Aorta (tissue), 5 donors: ENCODE results near the gene EIF2B5. TPM values are rescaled to one million over a fixed set of nuclear protein-coding genes. Genes with fewer than 3 reads are reported as not detected.
"Not testable (repeated sequence)": the region's sequence is repeated elsewhere in the genome, so short reads cannot be mapped to it uniquely, and the experiment has no call there.

Experiments used
- ATAC-seq: fragments of 200-7000 bp; cut with Tn5 transposase; one replicate; pipeline ENCODE4 v1.9.1; 2022; ENCODE audit warnings: moderate library complexity; ENCODE audit not compliant: low FRiP score
- DNase-seq, 2 donors: peaks; one replicate each; pipeline ENCODE4 v3.0.0-alpha.2; 2020
- H3K27ac ChIP-seq, 2 donors: one replicate each; pipeline ENCODE4 v1.5.1; 2013; ENCODE audit warnings: low read length in 2 of 2, mild to moderate bottlenecking in 2 of 2, moderate library complexity in 2 of 2, control low read depth in 1 of 2, inconsistent platforms in 1 of 2, low read depth in 1 of 2
- H3K27me3 ChIP-seq, 2 donors: one replicate each; pipeline ENCODE4 v1.6.1; 2013; ENCODE audit warnings: control low read depth in 1 of 2, low read length in 1 of 2, mild to moderate bottlenecking in 1 of 2, moderate library complexity in 1 of 2; ENCODE audit not compliant: insufficient read depth in 2 of 2, control insufficient read depth in 1 of 2
- H3K36me3 ChIP-seq, 2 donors: one replicate each; pipeline ENCODE4 v1.6.1; 2013; ENCODE audit warnings: control low read depth in 1 of 2, low read length in 1 of 2, mild to moderate bottlenecking in 1 of 2; ENCODE audit not compliant: insufficient read depth in 2 of 2, control insufficient read depth in 1 of 2
- H3K4me1 ChIP-seq, 2 donors: one replicate each; pipeline ENCODE4 v1.6.1; 2013; ENCODE audit warnings: low read length in 2 of 2, control low read depth in 1 of 2, mild to moderate bottlenecking in 1 of 2, moderate library complexity in 1 of 2; ENCODE audit not compliant: insufficient read depth in 2 of 2, control insufficient read depth in 1 of 2
- H3K4me3 ChIP-seq, 2 donors: one replicate each; pipeline ENCODE4 v1.5.1; 2013; ENCODE audit warnings: low read length in 2 of 2, control low read depth in 1 of 2, mild to moderate bottlenecking in 1 of 2
- H3K9me3 ChIP-seq: one replicate; pipeline ENCODE4 v1.6.1; 2013; ENCODE audit warnings: mild to moderate bottlenecking, low read length; ENCODE audit not compliant: control insufficient read depth
- WGBS, 2 donors: extraction: QIAGEN DNeasy Blood & Tissue Kit; methylation state at CpG; one replicate each; pipeline ENCODE4 v1.1.7; 2013; 5-methylcytosine and 5-hydroxymethylcytosine counted together
- intact Hi-C, 2 donors: fragments of 100-400 bp; cut with DNase I; formaldehyde crosslinking; loops; one replicate each; pipeline versions ENCODE4 v1.14.2 to v1.15.0; 2022
- polyA plus RNA-seq, 2 donors: library from polyadenylated mRNA; stranded (reverse); fragments of 200-250 nt; gene quantifications; one replicate each; pipeline ENCODE4 v1.2.3, GENCODE V29; 2013
- total RNA-seq, 2 donors: library from RNA; stranded (reverse); fragmentation: NEBNext Ultra II Directional; extraction: Animal tissue kit (Norgen Biotek cat#: 25700); gene quantifications; one replicate each; pipeline ENCODE4 v1.2.1, GENCODE V29; 2021
- donor health status: healthy with polysubstance abuse.
- donor health status: Bipolar disorder and iron deficiency.
- donor health status: DM: no; HTN: no; CAD: no.
- donor health status: DM: no; HTN: no; CAD: no.
- donor health status: DM: yes; HTN: yes; CAD: no.

Gene EIF2B5
- total and polyA plus RNA-seq, 4 donors: 24.3 to 53.1 (median 32.5) TPM

DNA sequence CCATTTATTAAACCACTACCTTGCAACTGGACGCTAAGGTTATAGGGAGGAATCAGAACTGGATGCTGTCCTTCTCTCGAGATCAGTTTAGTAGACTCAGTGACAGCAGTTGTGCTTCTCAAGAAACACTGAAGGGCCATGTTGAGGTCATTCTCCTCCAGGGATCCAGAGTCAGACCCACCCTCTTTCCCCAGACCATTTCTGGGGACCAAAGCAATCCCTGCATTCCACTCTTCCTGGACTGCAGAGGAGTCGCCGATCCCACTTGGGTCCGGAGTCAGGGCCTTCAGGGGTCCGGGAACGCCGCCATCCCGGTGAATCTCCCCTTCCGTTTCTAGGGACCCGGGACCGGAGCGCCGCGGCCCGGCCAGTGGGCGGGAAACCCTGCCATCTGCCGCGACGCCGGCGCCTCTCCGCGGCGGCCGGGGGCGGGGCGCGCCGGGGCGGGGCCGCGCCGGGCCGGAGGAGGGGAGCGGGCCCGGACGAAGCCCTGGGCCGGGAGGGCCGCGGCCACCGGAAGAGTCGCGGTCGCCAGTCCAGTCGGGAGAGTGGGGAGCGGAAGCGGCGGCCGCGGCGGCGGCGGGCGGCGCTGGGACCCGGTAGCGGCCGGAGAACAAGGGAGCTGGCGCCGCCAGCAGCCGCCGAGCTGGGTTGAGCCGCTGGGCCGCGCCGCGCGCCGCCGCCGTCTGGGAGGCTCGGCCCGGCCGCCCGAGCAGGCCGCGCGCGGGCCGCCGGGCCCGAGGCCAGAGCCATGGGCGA lies 19.9 kb downstream of the EIF2B5 start, which contains the start of gene DVL3:
Gene DVL3 (plus strand): TSS at position 493 of the 759 bp plus-strand sequence. CDS start 259 bp downstream, at position 752.
- peaks cover 0 to 2% of the 10 kb centered on the region in 2 donors for H3K4me1 ChIP-seq
- intact Hi-C loops: loop anchor here in 1 of 2 donors (5.0 kb wide), 1 partner anchor 92 kb away; the partner anchor contains the start of genes ALG3 and EEF1AKMT4
- H3K27ac ChIP-seq: peak within 1 kb of the TSS; percentile 34 to 81
- ATAC-seq: peak; percentile 85
- DNase-seq: peak; percentile 81 to 91
- H3K9me3 ChIP-seq: no peaks in the 10 kb centered on the region
- no peaks in the 10 kb centered on the region for H3K27me3 ChIP-seq
- no peaks in the 10 kb centered on the region for H3K36me3 ChIP-seq
- WGBS, 2 donors: 1% methylated on average over 38 to 84 of the region's 84 CpGs
- peak within 1 kb of the TSS; percentile 65 to 82 for H3K4me3 ChIP-seq

DNA sequence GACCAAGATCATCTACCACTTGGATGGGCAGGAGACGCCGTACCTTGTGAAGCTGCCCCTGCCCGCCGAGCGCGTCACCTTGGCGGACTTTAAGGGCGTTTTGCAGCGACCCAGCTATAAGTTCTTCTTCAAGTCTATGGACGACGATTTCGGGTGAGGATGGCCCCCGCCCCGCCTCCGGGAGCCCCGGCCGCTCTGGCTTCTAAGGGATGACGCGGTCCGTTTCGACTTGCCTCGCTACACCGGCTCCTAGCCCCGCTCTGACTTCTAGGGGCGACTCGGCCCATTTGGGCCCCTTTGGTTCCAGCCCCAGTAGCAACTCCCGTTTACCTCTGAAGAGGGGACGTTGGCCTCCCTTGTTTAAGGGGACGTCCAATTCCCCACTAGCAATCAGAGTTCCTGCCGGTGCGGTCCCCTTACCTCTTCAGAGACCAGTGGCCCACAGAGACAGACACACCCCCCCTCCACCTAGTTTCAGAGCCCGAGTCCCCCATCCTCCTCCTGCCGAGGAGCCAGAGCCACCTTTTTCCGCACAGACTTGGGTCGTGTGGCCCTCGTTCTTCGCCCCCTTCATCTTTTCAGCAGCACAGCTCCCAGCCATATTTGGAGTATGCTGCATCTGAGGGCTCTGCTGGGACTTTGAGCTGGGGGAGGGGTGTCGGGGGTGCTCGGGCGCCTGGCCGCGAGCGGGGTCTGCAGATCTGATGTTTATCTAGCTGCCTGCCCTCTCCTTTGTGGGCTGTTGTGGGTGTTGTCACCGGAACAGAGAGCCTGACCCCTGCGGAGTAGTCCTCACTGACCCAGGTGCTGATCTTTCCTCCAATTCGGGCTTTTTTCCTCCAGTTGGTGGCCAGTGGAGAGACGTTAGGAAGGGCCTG lies 20.7 kb downstream of the EIF2B5 start:
- peak overlapping the region; percentile 34 to 81 for H3K27ac ChIP-seq
- no peaks in the 10 kb centered on the region for H3K36me3 ChIP-seq
- WGBS, 2 donors: 0 to 1% methylated on average over 45 to 47 of the region's 47 CpGs
- DNase-seq: peak; percentile 72 to 84
- H3K4me3 ChIP-seq: peak overlapping the region; percentile 65 to 82
- H3K4me1 ChIP-seq: peaks cover 0 to 2% of the 10 kb centered on the region in 2 donors
- no peaks in the 10 kb centered on the region for H3K27me3 ChIP-seq
- H3K9me3 ChIP-seq: no peaks in the 10 kb centered on the region
- ATAC-seq: peak; percentile 49
- intact Hi-C loops: loop anchor here in 1 of 2 donors (5.0 kb wide), 1 partner anchor 91 kb away; the partner anchor contains the start of genes ALG3 and EEF1AKMT4

DNA sequence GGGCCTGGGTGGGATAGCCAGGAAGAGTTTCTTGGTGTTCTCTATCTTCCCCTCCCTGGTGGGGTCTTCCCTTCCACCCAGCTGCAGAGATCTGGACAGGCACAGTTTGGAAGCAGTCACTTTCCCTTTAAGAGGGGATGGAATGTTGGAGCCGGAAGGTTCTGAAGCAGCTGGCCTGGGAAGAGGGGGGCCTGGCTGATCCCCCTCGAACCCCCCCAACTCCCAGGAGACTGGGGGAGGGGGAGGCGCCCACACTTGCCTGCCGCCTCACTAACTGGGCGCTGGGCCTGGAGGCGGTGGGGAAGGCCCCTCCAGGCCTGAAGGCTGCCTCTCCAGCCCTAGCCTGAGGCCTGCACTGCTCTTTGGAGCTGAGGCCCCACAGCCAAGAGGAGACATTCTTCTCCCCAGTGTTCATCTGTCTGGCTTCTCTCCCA lies 21.4 kb downstream of the EIF2B5 start:
- WGBS, 2 donors: 0 to 1% methylated on average over 4 to 6 of the region's 6 CpGs
- peak overlapping the region in 1 of 2 donors; percentile 62 for H3K27ac ChIP-seq
- peaks cover 0 to 2% of the 10 kb centered on the region in 2 donors for H3K4me1 ChIP-seq

DNA sequence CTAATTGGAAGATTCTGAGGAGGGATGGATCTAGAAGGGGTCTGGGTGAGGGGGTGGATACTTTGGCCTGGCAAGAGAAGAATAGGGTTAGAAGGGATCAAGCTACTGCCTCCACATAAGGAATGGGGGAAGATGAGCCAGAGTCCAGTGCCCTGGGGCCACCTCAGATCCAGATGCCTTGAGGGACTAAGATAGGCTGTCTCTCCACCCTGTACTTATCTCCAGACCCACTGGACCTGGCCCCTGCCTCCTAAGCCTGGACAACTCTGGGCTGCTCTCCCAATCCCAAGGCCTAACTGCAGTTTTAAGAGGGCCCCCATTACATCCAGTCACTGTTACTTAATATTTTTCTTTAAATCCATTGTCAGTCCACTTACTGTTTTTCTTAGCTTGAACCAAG lies 22.0 kb downstream of the EIF2B5 start:
- Histone ChIP-seq H3K9me3 (no peaks in the 10 kb centered on the region), H3K4me1 (peaks cover 0 to 2% of the 10 kb centered on the region in 2 donors), H3K27me3 (no peaks in the 10 kb centered on the region), H3K27ac (peak overlapping the region in 1 of 2 donors; percentile 62), H3K36me3 (no peaks in the 10 kb centered on the region), H3K4me3 (peak overlapping the region; percentile 65 to 82)
- intact Hi-C loops: loop anchor here in 1 of 2 donors (5.0 kb wide), 1 partner anchor 90 kb away; the partner anchor contains the start of genes ALG3 and EEF1AKMT4
- no peak for ATAC-seq
- DNase-seq: no peak

More for the DNA sequence above, 21.4 kb downstream of the EIF2B5 start:
- Histone ChIP-seq H3K9me3 (no peaks in the 10 kb centered on the region), H3K4me3 (peak overlapping the region; percentile 65 to 82), H3K27me3 (no peaks in the 10 kb centered on the region), H3K36me3 (no peaks in the 10 kb centered on the region)
- ATAC-seq: peak; percentile 78
- DNase-seq: peak; percentile 76 to 81
- intact Hi-C loops: loop anchor here in 1 of 2 donors (5.0 kb wide), 1 partner anchor 91 kb away; the partner anchor contains the start of genes ALG3 and EEF1AKMT4

DNA sequence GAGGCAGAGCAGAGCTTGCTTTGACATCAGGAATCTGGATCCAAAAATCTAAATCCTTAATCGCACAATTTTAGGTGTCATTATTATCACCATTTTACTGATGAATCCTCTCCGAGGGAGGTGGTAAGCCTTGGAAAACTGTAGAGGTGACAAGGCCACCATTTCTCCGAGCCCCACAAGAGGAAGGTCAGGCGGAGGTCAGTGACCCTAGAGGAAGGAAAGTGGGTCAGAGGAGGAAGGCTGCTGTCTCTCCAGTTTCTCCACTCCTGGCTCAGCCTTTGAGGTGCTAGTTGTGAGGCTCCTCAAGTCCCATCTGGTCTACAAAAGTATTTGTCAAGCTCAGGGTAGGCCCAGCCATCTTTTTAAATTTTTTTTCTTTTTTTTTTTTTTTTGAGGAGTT lies 23.2 kb downstream of the EIF2B5 start:
- H3K4me1 ChIP-seq: peaks cover 0 to 2% of the 10 kb centered on the region in 2 donors
- no peak overlapping the region for H3K27ac ChIP-seq

DNA sequence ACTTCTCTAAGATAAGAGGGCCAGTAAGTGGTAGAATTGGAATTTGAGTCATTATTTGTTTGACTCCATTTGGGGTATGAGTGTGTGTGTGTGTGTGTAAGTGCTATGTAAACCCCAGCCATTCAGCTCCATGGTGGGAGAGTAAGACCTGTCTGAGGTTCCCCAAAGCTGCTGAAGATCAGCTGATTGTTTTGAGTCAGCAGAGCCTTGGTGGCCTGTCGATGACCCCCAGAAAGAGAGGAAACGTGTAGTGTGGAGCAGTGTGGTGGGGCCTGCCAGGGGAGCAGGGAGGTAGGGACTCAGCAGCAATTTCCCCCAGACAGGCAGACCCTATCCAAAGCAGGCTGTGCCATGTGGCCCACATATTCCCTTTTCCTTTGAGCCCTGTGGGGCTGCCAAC lies 25.3 kb downstream of the EIF2B5 start:
- WGBS, 2 donors: 3 to 28% methylated on average over 2 of the region's 2 CpGs
- Histone ChIP-seq H3K27ac (peak overlapping the region in 1 of 2 donors; percentile 28), H3K27me3 (no peaks in the 10 kb centered on the region), H3K36me3 (peaks cover 1 to 5% of the 10 kb centered on the region in 2 donors), H3K4me1 (peaks cover 0 to 2% of the 10 kb centered on the region in 2 donors), H3K4me3 (no peak overlapping the region), H3K9me3 (no peaks in the 10 kb centered on the region)
- DNase-seq (no peak), ATAC-seq (peak; percentile 2)
- intact Hi-C loops: no loop called here

More for the DNA sequence above, 23.2 kb downstream of the EIF2B5 start:
- DNase-seq (no peak), ATAC-seq (no peak)
- H3K9me3 ChIP-seq: no peaks in the 10 kb centered on the region
- intact Hi-C loops: loop anchor here in 1 of 2 donors (5.0 kb wide), 1 partner anchor 89 kb away; the partner anchor contains the start of genes ALG3 and EEF1AKMT4
- 83 to 84% methylated on average over 4 of the region's 4 CpGs for WGBS, 2 donors
- H3K4me3 ChIP-seq: no peak overlapping the region
- H3K36me3 ChIP-seq: no peaks in the 10 kb centered on the region
- no peaks in the 10 kb centered on the region for H3K27me3 ChIP-seq

DNA sequence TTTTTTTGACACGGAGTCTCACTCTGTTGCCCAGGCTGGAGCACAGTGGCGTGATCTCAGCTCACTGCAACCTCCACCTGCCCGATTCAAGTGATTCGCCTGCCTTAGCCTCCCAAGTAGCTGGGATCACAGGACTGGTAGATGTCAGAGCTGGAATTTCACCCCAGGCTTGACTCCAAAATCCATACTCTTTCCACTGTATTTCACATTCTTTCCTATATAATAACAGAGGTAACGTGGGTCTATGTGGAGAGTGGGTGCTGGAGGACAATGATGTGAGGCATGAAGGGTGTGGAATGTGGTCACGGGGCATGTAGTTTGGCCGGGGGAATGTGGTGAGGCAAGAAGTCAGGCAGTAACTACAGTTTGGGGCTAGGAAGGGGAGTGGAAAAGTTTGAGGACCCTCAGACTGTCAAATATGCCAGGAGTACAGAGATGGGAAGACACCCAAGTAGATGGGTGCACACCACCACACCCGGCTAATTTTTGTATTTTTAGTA lies 27.5 kb downstream of the EIF2B5 start:
- H3K27me3 ChIP-seq, DNase-seq, H3K27ac ChIP-seq, H3K4me3 ChIP-seq, H3K4me1 ChIP-seq, H3K9me3 ChIP-seq, H3K36me3 ChIP-seq, ATAC-seq, intact Hi-C loops: not testable (repeated sequence)
- 57 to 66% methylated on average over 8 of the region's 8 CpGs for WGBS, 2 donors
